Measurements from ENCODE around the gene CSF2RB.

CSF2RB gene

GRCh38 chr22:36887162-36887561 is 26.3 kb upstream of the CSF2RB start:
- no peak for DNase-seq (ENCODE audit: low read depth in 1 of 2, low spot score in 1 of 2)

GRCh38 chr22:36891646-36892045 is 21.8 kb upstream of the CSF2RB start:
- no peak for DNase-seq (ENCODE audit: low read depth in 1 of 2, low spot score in 1 of 2)

GRCh38 chr22:36892292-36892691 is 21.1 kb upstream of the CSF2RB start:
- DNase-seq (ENCODE audit: low read depth in 1 of 2, low spot score in 1 of 2): no peak

- no peak for DNase-seq (ENCODE audit: low read depth in 1 of 2, low spot score in 1 of 2)
Observed at GRCh38 chr22:36893262-36893661, 20.2 kb upstream of the CSF2RB start.

- DNase-seq (ENCODE audit: low read depth in 1 of 2, low spot score in 1 of 2): no peak
Observed at GRCh38 chr22:36894266-36894665, 19.2 kb upstream of the CSF2RB start.

- DNase-seq (ENCODE audit: low read depth in 1 of 2, low spot score in 1 of 2): no peak
Observed at GRCh38 chr22:36897611-36898010, 15.8 kb upstream of the CSF2RB start.

- DNase-seq (ENCODE audit: low read depth in 1 of 2, low spot score in 1 of 2): no peak
Observed at GRCh38 chr22:36898690-36899089, 14.7 kb upstream of the CSF2RB start.

- no peak for DNase-seq (ENCODE audit: low read depth in 1 of 2, low spot score in 1 of 2)
Observed at GRCh38 chr22:36899498-36899897, 13.9 kb upstream of the CSF2RB start.

- DNase-seq (ENCODE audit: low read depth in 1 of 2, low spot score in 1 of 2): no peak
Observed at GRCh38 chr22:36900225-36900624, 13.2 kb upstream of the CSF2RB start.

- DNase-seq (ENCODE audit: low read depth in 1 of 2, low spot score in 1 of 2): no peak
Observed at GRCh38 chr22:36900880-36901279, 12.5 kb upstream of the CSF2RB start.

- DNase-seq (ENCODE audit: low read depth in 1 of 2, low spot score in 1 of 2): no peak
Observed at GRCh38 chr22:36901411-36902142, 11.9 kb upstream of the CSF2RB start.

- no peak for DNase-seq (ENCODE audit: low read depth in 1 of 2, low spot score in 1 of 2)
Observed at GRCh38 chr22:36902143-36902926, 11.1 kb upstream of the CSF2RB start.

- DNase-seq (ENCODE audit: low read depth in 1 of 2, low spot score in 1 of 2): no peak
Observed at GRCh38 chr22:36904260-36904880, 9.1 kb upstream of the CSF2RB start.

GRCh38 chr22:36907253-36908195 is 5.9 kb upstream of the CSF2RB start:
- DNase-seq (ENCODE audit: low read depth in 1 of 2, low spot score in 1 of 2): no peak

GRCh38 chr22:36910461-36910860 is 3.0 kb upstream of the CSF2RB start:
- no peak for DNase-seq (ENCODE audit: low read depth in 1 of 2, low spot score in 1 of 2)

GRCh38 chr22:36911887-36912661 is 1.4 kb upstream of the CSF2RB start:
- no peak for DNase-seq (ENCODE audit: low read depth in 1 of 2, low spot score in 1 of 2)

GRCh38 chr22:36912694-36913426 is 568 bp upstream of the CSF2RB start:
- no peak for DNase-seq (ENCODE audit: low read depth in 1 of 2, low spot score in 1 of 2)

- DNase-seq (ENCODE audit: low read depth in 1 of 2, low spot score in 1 of 2): no peak
Observed at GRCh38 chr22:36914390-36914752, 943 bp downstream of the CSF2RB start.

- no peak for DNase-seq (ENCODE audit: low read depth in 1 of 2, low spot score in 1 of 2)
Observed at GRCh38 chr22:36916034-36916433, 2.6 kb downstream of the CSF2RB start.

Measured in activated T-helper 1 cell treated with anti-CD3 and anti-CD28 coated beads, Interleukin-2, amount 50 U/mL, for 16 hours (primary cell).